ENCODE measurements around the gene SPATA31E1. TPM values are rescaled to one million over a fixed set of nuclear protein-coding genes. Genes with fewer than 3 reads are reported as not detected.
A peak's percentile ranks its signal among the peaks of the same experiment; 100 is the strongest.

SPATA31E1 gene
- total RNA-seq (2021) (not detected in 2 replicates), Bru-seq, nascent RNA (not detected), BruChase-seq, experiment 1, labeled RNA remaining after a 2-hour chase (not detected), BruChase-seq, experiment 2, labeled RNA remaining after a 6-hour chase (not detected)
- long read RNA-seq: 0 reads

DNA sequence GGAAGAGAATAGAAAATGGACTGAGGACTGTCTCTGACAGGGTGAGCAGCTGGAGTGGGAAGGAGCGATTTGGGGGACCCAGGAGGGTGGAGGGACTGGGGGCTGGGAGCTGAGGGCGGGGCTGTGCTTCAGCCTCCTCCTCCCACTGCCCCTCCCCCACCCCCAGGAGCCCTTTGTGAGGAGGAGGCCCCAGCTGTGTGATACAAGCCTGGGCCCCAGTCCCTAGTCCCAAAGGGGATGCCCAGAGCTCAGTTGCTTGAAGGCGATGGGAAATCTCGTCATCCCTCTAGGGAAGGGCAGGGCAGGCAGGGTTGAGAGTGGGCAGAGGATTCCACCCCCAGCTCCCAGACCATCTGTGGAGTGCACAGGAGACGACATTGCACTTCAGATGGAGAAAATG lies at the start of gene SPATA31E1:
Gene SPATA31E1, plus strand, starts transcription at position 251 of the 400 bp plus-strand sequence. Its CDS starts 15 bp downstream, at position 266.
- no peaks in the 10 kb centered on the region for H3K27me3 ChIP-seq (replicated peaks; ENCODE audit: insufficient read depth, low read depth, low read length, poor library complexity)
- H3K27ac ChIP-seq (ENCODE audit: low read depth, low read length, poor library complexity, severe bottlenecking): no peak within 1 kb of the TSS
- no peaks in the 10 kb centered on the region for H3K36me3 ChIP-seq (ENCODE audit: insufficient read depth, low read length, poor library complexity, severe bottlenecking)
- no TSS peak for BruUV-seq (replicated peaks)
- TF ChIP-seq, protein P1, sequence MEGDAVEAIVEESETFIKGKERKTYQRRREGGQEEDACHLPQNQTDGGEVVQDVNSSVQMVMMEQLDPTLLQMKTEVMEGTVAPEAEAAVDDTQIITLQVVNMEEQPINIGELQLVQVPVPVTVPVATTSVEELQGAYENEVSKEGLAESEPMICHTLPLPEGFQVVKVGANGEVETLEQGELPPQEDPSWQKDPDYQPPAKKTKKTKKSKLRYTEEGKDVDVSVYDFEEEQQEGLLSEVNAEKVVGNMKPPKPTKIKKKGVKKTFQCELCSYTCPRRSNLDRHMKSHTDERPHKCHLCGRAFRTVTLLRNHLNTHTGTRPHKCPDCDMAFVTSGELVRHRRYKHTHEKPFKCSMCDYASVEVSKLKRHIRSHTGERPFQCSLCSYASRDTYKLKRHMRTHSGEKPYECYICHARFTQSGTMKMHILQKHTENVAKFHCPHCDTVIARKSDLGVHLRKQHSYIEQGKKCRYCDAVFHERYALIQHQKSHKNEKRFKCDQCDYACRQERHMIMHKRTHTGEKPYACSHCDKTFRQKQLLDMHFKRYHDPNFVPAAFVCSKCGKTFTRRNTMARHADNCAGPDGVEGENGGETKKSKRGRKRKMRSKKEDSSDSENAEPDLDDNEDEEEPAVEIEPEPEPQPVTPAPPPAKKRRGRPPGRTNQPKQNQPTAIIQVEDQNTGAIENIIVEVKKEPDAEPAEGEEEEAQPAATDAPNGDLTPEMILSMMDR (conservative IDR thresholded peaks at IDR 0.05; ENCODE audit: low read depth, low read length): no peak
- no peak for TF ChIP-seq EZH2 (IDR thresholded peaks at IDR 0.05; ENCODE audit: borderline replicate concordance, low read depth, low read length, poor library complexity, severe bottlenecking)
- CTCF ChIA-PET: no interaction called here
- POLR2A ChIA-PET (ENCODE audit: low non-redundant PET): no interaction called here
- H3K9me3 ChIP-seq (ENCODE audit: low read depth, low read length, poor library complexity, severe bottlenecking): no peaks in the 10 kb centered on the region
- H3K4me3 ChIP-seq (ENCODE audit: low read depth, low read length, poor library complexity, severe bottlenecking): no peak within 1 kb of the TSS
- intact Hi-C loops (cut with micrococcal nuclease; ENCODE audit: unreplicated experiment): no loop called here
- H3K4me1 ChIP-seq (ENCODE audit: insufficient read depth, low read length, poor library complexity, severe bottlenecking): no peaks in the 10 kb centered on the region
- DNase-seq (ENCODE audit: low spot score): no peak

DNA sequence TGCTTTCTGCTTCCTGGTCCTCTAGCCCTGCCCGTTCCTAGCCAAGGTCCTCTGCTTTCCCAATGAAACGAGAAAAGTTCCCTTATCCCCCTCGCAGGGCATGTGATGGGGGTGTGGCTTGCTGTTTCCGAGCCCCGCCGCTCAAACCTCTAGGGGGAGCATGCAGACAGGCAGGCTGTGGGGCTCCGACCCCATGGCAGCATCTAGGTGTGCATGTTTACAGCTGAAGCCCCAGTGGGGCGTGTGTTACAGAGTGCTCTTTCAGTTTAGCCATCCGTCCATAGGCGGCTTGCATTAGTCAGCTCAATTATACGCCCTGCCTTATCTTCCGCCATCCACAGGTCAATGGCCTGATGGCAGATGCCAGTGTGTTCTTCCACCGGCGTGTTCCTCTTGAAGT lies 48.3 kb upstream of the SPATA31E1 start:
- ChIA-PET POLR2A (ENCODE audit: low non-redundant PET) (no interaction called here), CTCF (no interaction called here)
- H3K9me3 ChIP-seq (ENCODE audit: low read depth, low read length, poor library complexity, severe bottlenecking): no peaks in the 10 kb centered on the region
- H3K27me3 ChIP-seq (replicated peaks; ENCODE audit: insufficient read depth, low read depth, low read length, poor library complexity): no peaks in the 10 kb centered on the region
- DNase-seq (ENCODE audit: low spot score): peak; percentile 24
- BruUV-seq (replicated peaks): no TSS peak
- no peaks in the 10 kb centered on the region for H3K4me1 ChIP-seq (ENCODE audit: insufficient read depth, low read length, poor library complexity, severe bottlenecking)
- no peaks in the 10 kb centered on the region for H3K36me3 ChIP-seq (ENCODE audit: insufficient read depth, low read length, poor library complexity, severe bottlenecking)
- H3K27ac ChIP-seq (ENCODE audit: low read depth, low read length, poor library complexity, severe bottlenecking): no peak overlapping the region
- H3K4me3 ChIP-seq (ENCODE audit: low read depth, low read length, poor library complexity, severe bottlenecking): no peak overlapping the region
- TF ChIP-seq, protein P1 (conservative IDR thresholded peaks at IDR 0.05; ENCODE audit: low read depth, low read length): peak; percentile 43; the same call in 1 of the 2 replicates
- TF ChIP-seq EZH2 (IDR thresholded peaks at IDR 0.05; ENCODE audit: borderline replicate concordance, low read depth, low read length, poor library complexity, severe bottlenecking): no peak
- intact Hi-C loops (cut with micrococcal nuclease; ENCODE audit: unreplicated experiment): no loop called here

DNA sequence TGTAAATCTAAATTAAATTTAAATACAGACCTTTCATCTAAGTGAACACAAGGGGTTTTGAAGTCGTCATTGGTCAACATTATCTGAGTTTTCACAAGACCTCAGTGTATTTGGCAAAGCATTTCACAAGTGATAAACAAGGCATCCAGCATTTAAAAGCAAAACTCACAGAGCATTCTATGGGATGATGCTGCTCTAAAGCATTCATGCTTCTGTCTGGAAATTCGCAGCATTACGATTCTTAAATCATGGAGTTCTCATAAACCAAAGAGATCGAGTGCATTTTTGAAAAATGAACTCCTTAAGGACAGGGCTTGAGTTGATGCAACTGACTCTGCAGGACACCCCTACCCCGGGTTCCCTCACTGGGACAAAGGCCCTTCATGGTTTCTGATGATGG lies 46.1 kb upstream of the SPATA31E1 start:
- Histone ChIP-seq H3K27ac (ENCODE audit: low read depth, low read length, poor library complexity, severe bottlenecking) (no peak overlapping the region), H3K36me3 (ENCODE audit: insufficient read depth, low read length, poor library complexity, severe bottlenecking) (no peaks in the 10 kb centered on the region), H3K4me3 (ENCODE audit: low read depth, low read length, poor library complexity, severe bottlenecking) (no peak overlapping the region), H3K4me1 (ENCODE audit: insufficient read depth, low read length, poor library complexity, severe bottlenecking) (no peaks in the 10 kb centered on the region), H3K27me3 (replicated peaks; ENCODE audit: insufficient read depth, low read depth, low read length, poor library complexity) (no peaks in the 10 kb centered on the region), H3K9me3 (ENCODE audit: low read depth, low read length, poor library complexity, severe bottlenecking) (no peaks in the 10 kb centered on the region)
- POLR2A ChIA-PET (ENCODE audit: low non-redundant PET): no interaction called here
- DNase-seq (ENCODE audit: low spot score): no peak
- intact Hi-C loops (cut with micrococcal nuclease; ENCODE audit: unreplicated experiment): no loop called here
- CTCF ChIA-PET: no interaction called here
- no peak for TF ChIP-seq EZH2 (IDR thresholded peaks at IDR 0.05; ENCODE audit: borderline replicate concordance, low read depth, low read length, poor library complexity, severe bottlenecking)
- TF ChIP-seq, protein P1 (conservative IDR thresholded peaks at IDR 0.05; ENCODE audit: low read depth, low read length): no peak
- BruUV-seq (replicated peaks): no TSS peak

Data from A673 (cell line).